ENCODE results near the gene HACE1.

DNA sequence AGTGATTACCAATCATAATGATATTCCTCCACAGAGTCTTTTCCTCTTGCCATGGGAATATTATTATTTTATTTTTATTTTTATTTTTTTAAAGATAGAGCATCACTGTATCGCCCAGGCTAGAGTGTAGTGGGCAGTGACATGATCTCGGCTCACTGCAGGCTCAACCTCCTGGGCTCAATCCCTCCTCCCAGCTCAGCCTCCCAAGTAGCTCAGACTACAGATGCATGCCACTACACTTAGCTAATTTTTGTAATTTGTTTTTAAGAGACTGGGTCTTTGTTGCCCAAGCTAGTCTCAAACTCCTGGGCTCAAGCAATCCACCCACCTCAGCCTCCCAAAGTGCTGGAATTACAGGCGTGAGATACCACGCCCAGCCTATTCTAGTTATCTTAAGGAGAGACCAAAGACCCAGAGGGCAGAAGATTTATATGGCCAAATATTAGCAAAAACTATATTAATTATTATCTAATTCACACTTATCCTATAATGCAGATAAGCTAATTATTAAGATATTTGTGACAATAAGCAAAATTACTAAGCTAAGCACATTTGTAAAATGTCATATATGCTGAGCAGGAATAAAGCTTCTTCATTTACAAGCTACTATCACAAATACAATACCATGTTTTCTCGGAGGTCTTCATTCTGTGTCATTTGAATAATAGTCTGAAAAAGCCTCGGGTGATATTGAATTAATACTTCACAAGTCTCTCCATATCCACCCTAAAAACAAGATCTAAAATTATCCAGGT, 63.5 kb downstream of the HACE1 start:
- TF ChIP-seq POLR2A (IDR thresholded peaks at IDR 0.05) = no peak
- TF ChIP-seq, protein P1, sequence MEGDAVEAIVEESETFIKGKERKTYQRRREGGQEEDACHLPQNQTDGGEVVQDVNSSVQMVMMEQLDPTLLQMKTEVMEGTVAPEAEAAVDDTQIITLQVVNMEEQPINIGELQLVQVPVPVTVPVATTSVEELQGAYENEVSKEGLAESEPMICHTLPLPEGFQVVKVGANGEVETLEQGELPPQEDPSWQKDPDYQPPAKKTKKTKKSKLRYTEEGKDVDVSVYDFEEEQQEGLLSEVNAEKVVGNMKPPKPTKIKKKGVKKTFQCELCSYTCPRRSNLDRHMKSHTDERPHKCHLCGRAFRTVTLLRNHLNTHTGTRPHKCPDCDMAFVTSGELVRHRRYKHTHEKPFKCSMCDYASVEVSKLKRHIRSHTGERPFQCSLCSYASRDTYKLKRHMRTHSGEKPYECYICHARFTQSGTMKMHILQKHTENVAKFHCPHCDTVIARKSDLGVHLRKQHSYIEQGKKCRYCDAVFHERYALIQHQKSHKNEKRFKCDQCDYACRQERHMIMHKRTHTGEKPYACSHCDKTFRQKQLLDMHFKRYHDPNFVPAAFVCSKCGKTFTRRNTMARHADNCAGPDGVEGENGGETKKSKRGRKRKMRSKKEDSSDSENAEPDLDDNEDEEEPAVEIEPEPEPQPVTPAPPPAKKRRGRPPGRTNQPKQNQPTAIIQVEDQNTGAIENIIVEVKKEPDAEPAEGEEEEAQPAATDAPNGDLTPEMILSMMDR (IDR thresholded peaks at IDR 0.05) = no peak
- no peak for TF ChIP-seq POLR2AphosphoS5 (IDR thresholded peaks at IDR 0.05)
- no peak for TF ChIP-seq EP300 (IDR thresholded peaks at IDR 0.05)
